Tibial nerve (tissue), 3 donors: Measurements from ENCODE around the gene NKAIN2.

Experiments used
- POLR2A ChIP-seq, 2 donors: fragments of 450-650 bp; IDR thresholded peaks; one replicate each; pipeline ENCODE4 v1.6.1; 2017; ENCODE audit warnings: antibody characterized with exemption in 2 of 2, mild to moderate bottlenecking in 2 of 2, moderate library complexity in 2 of 2
- TF ChIP-seq, protein P1 (sequence below), 5 experiments: fragments of 200-600 bp in 3 of 5; fragments of 450-650 bp in 2 of 5; sonication (generic) in 3 of 5; IDR thresholded peaks; one replicate each; pipeline ENCODE4 v1.5.1; 2016 to 2019; ENCODE audit warnings: antibody characterized with exemption in 5 of 5, mild to moderate bottlenecking in 3 of 5, moderate library complexity in 2 of 5

DNA sequence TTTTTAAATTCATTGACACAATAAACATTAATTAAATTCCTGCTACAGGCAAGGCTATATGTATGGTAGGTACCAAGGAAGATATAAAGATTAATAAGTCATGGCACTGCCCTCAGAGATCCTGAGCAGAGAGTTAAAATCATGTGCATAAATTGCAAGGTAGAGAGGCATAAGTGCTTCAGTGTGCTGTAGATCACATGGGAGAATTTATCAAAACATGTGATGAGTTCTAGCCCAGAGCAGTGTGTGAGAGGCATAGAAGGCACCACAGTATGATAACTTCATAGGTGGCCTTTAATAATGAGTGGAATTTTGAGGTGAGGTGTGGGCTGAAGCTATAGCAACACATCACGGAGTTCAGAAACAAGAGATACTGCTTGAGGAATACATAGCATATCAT lies 692.7 kb downstream of the NKAIN2 start:
- TF ChIP-seq, protein P1, sequence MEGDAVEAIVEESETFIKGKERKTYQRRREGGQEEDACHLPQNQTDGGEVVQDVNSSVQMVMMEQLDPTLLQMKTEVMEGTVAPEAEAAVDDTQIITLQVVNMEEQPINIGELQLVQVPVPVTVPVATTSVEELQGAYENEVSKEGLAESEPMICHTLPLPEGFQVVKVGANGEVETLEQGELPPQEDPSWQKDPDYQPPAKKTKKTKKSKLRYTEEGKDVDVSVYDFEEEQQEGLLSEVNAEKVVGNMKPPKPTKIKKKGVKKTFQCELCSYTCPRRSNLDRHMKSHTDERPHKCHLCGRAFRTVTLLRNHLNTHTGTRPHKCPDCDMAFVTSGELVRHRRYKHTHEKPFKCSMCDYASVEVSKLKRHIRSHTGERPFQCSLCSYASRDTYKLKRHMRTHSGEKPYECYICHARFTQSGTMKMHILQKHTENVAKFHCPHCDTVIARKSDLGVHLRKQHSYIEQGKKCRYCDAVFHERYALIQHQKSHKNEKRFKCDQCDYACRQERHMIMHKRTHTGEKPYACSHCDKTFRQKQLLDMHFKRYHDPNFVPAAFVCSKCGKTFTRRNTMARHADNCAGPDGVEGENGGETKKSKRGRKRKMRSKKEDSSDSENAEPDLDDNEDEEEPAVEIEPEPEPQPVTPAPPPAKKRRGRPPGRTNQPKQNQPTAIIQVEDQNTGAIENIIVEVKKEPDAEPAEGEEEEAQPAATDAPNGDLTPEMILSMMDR (IDR thresholded peaks at IDR 0.05) = no peak
- no peak for TF ChIP-seq POLR2A (IDR thresholded peaks at IDR 0.05)
